WERI-Rb-1 (cell line): ENCODE results near the gene FKBP3.

Source experiments
- DNase-seq: peaks from one replicate; pipeline ENCODE4 v3.0.0-alpha.2; 2020
- H3K27ac ChIP-seq: fragments of 250-450 bp; sonication (Bioruptor Pico); 2 replicates; pipeline ENCODE4 v1.5.1; 2020; ENCODE audit warnings: mild to moderate bottlenecking, moderate library complexity
- H3K27me3 ChIP-seq: fragments of 250-450 bp; sonication (Bioruptor Pico); 2 replicates; pipeline ENCODE4 v1.5.1; 2021; ENCODE audit warnings: mild to moderate bottlenecking, low read depth, moderate library complexity; ENCODE audit not compliant: insufficient read depth, severe bottlenecking
- H3K36me3 ChIP-seq: fragments of 250-450 bp; sonication (Bioruptor Pico); 2 replicates; pipeline ENCODE4 v1.5.1; 2020; ENCODE audit warnings: mild to moderate bottlenecking, moderate library complexity
- H3K4me3 ChIP-seq: 2 replicates; pipeline ENCODE4 v1.5.1; 2011; ENCODE audit warnings: low read depth, mild to moderate bottlenecking, control low read depth, low read length
- H3K9me3 ChIP-seq: fragments of 250-450 bp; sonication (Bioruptor Pico); 2 replicates; pipeline ENCODE4 v1.5.1; 2021; ENCODE audit warnings: mild to moderate bottlenecking, moderate library complexity; ENCODE audit not compliant: severe bottlenecking
- TF ChIP-seq, protein P1 (sequence below): IDR thresholded peaks from 2 replicates; pipeline ENCODE4 v1.5.1; 2011; ENCODE audit warnings: low read depth, mild to moderate bottlenecking, control low read depth, inconsistent platforms, low read length

The FKBP3 gene

DNA sequence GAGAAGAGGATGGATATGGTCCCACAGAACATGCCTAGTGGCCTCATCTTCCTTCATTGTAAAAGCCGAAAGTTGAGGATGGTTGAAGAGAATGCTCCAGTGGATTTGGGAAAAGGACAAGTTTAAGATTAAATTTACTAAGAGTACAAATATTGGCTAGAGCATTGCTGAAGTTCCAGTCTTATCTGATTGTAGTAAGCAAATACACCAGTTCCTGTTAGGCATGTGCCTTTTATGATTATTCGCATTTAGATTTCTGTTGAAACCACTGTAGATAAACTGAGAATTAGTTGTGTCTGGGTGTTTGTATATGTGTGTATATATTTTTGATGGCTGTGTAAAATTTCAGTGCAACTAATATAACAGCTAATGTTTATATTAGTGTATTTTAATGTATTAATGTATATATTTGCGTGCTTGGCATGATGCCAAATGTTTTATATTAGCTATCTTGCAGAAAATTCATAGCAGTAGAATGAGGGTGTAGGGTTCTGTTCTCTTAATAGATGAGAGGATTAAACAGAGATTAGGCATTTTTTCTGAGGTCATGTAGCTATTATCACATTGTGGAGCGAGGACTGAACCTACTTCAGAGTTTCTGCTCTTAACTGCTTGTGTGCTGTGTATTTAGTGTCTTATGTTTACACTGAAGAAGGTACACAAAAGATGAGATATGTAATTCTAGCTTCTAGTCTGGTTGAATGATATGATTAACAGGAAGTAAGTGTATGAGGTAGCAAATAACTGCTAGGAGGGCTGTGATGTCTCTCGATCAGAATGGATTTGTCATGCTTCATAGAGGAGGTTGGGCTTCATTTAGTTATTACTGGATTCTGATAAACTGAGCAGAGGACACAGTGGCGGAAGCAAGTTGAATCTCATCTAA, 21.1 kb downstream of the FKBP3 start:
- no peak for DNase-seq
- Histone ChIP-seq H3K27me3 (no peaks in the 10 kb centered on the region), H3K4me3 (no peak overlapping the region), H3K27ac (no peak overlapping the region), H3K36me3 (peaks cover 85% of the 10 kb centered on the region), H3K9me3 (no peaks in the 10 kb centered on the region)
- TF ChIP-seq, protein P1, sequence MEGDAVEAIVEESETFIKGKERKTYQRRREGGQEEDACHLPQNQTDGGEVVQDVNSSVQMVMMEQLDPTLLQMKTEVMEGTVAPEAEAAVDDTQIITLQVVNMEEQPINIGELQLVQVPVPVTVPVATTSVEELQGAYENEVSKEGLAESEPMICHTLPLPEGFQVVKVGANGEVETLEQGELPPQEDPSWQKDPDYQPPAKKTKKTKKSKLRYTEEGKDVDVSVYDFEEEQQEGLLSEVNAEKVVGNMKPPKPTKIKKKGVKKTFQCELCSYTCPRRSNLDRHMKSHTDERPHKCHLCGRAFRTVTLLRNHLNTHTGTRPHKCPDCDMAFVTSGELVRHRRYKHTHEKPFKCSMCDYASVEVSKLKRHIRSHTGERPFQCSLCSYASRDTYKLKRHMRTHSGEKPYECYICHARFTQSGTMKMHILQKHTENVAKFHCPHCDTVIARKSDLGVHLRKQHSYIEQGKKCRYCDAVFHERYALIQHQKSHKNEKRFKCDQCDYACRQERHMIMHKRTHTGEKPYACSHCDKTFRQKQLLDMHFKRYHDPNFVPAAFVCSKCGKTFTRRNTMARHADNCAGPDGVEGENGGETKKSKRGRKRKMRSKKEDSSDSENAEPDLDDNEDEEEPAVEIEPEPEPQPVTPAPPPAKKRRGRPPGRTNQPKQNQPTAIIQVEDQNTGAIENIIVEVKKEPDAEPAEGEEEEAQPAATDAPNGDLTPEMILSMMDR: no peak

DNA sequence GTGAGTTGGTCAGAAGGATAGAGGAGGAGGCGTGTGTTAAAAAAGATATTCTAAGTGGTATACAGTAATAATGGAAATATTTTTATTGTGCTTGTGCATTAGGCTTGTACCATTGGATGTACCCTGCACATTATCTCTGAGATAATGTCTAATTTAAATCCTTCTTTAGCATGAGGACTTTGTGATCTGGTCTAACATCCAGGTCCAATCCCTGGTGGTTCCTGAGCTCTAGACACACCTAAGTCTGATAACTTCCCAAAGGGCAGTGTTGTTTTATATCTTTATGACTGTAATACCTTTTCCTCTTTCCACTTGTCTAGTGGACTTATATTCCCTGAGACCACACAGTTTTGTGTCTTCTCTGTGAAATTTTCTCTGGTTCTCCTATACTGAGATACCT, 29.7 kb downstream of the FKBP3 start:
- TF ChIP-seq, protein P1: no peak
- DNase-seq: no peak
- Histone ChIP-seq H3K36me3 (peaks cover 57% of the 10 kb centered on the region), H3K9me3 (no peaks in the 10 kb centered on the region), H3K27ac (no peak overlapping the region), H3K27me3 (no peaks in the 10 kb centered on the region), H3K4me3 (no peak overlapping the region)

DNA sequence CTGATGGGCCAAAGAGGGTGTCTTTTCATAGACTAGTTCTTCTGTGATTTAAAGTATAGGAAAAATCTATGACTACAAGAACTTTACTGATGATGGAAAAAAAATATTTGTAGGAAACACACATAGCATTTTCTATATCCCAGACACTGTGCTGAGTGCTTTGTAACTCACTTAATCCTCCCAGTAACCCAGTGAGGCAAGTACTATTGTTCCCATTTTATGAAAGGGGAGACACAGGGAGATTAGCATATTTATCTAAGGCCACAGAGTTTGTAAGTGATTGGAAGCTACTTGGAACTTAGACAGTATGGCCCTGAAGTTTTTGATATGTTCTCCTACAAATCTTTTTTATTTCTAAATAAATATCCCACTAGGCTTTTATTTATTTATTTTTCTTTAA, 30.5 kb downstream of the FKBP3 start:
- Histone ChIP-seq H3K27me3 (no peaks in the 10 kb centered on the region), H3K9me3 (no peaks in the 10 kb centered on the region), H3K27ac (no peak overlapping the region), H3K36me3 (peaks cover 59% of the 10 kb centered on the region), H3K4me3 (no peak overlapping the region)
- no peak for DNase-seq
- TF ChIP-seq, protein P1: no peak

GRCh38 chr14:45096218-45096617, 38.1 kb downstream of the FKBP3 start:
- TF ChIP-seq, protein P1: no peak
- Histone ChIP-seq H3K9me3 (no peaks in the 10 kb centered on the region), H3K36me3 (peaks cover 65% of the 10 kb centered on the region), H3K27ac (no peak overlapping the region), H3K27me3 (no peaks in the 10 kb centered on the region), H3K4me3 (no peak overlapping the region)
- DNase-seq: no peak

DNA sequence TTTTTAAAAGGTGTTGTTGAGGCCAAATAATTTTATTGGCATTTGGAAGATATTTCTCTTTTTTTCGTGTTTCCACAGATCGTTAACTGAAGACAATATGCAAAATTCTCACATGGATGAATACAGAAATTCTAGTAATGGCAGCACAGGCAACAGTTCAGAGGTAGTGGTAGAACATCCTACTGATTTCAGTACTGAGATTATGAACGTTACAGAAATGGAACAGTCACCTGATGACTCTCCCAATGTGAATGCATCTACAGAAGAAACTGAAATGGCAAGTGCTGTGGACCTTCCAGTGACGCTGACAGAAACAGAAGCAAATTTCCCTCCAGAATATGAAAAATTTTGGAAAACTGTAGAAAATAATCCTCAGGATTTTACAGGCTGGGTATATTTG, 39.1 kb downstream of the FKBP3 start:
- TF ChIP-seq, protein P1: no peak
- no peak for DNase-seq
- H3K36me3 ChIP-seq: peaks cover 56% of the 10 kb centered on the region
- H3K4me3 ChIP-seq: no peak overlapping the region
- no peaks in the 10 kb centered on the region for H3K27me3 ChIP-seq
- no peaks in the 10 kb centered on the region for H3K9me3 ChIP-seq
- no peak overlapping the region for H3K27ac ChIP-seq
